HepG2 (cell line): ENCODE results near the gene TTC39B. TPM values are rescaled to one million over a fixed set of nuclear protein-coding genes. Genes with fewer than 3 reads are reported as not detected.

Experiments
- ARHGAP35 ChIP-seq: sonication (generic); formaldehyde crosslinking; IDR thresholded peaks from 2 replicates; pipeline ENCODE4 v1.9.0; 2022; ENCODE audit warnings: mild to moderate bottlenecking, inconsistent platforms, moderate library complexity, missing genetic modification reagents, borderline replicate concordance
- ARID2 ChIP-seq: sonication (generic); formaldehyde crosslinking; IDR thresholded peaks from 2 replicates; pipeline ENCODE4 v1.8.1; 2022; ENCODE audit warnings: mild to moderate bottlenecking, missing genetic modification reagents, borderline replicate concordance
- ATF3 ChIP-seq: sonication (generic); formaldehyde crosslinking; IDR thresholded peaks from 2 replicates; pipeline ENCODE4 v1.4.0; 2020; ENCODE audit warnings: missing genetic modification reagents
- BATF2 ChIP-seq: sonication (generic); formaldehyde crosslinking; IDR thresholded peaks from 2 replicates; pipeline ENCODE4 v1.8.0; 2022; ENCODE audit warnings: mild to moderate bottlenecking, missing genetic modification reagents, moderate library complexity
- FOXK1 ChIP-seq: sonication (generic); formaldehyde crosslinking; IDR thresholded peaks from 2 replicates; pipeline ENCODE4 v1.4.0; 2020; ENCODE audit warnings: low read depth, missing genetic modification reagents, borderline replicate concordance
- HIC2 ChIP-seq: sonication (generic); formaldehyde crosslinking; IDR thresholded peaks from 2 replicates; pipeline ENCODE4 v1.9.0; 2022; ENCODE audit warnings: low read depth, missing genetic modification reagents
- MIER2 ChIP-seq: IDR thresholded peaks from 2 replicates; pipeline ENCODE4 v1.6.1; 2016; ENCODE audit warnings: missing biosample characterization, missing genetic modification reagents
- MLX ChIP-seq: IDR thresholded peaks from 2 replicates; pipeline ENCODE4 v1.6.1; 2016
- SMAD9 ChIP-seq: sonication (generic); formaldehyde crosslinking; IDR thresholded peaks from 2 replicates; pipeline ENCODE4 v1.5.1; 2020; ENCODE audit warnings: mild to moderate bottlenecking, missing genetic modification reagents
- SNAI1 ChIP-seq: sonication (generic); formaldehyde crosslinking; IDR thresholded peaks from 2 replicates; pipeline ENCODE4 v1.5.0; 2020; ENCODE audit warnings: mild to moderate bottlenecking, missing genetic modification reagents, borderline replicate concordance
- SYNCRIP ChIP-seq: fragments of 200-400 bp; formaldehyde crosslinking; IDR thresholded peaks from 2 replicates; pipeline ENCODE4 v1.6.1; 2018; ENCODE audit warnings: mild to moderate bottlenecking, low read depth, low read length; ENCODE audit not compliant: insufficient read depth
- TCF7 ChIP-seq: sonication (generic); IDR thresholded peaks from 2 replicates; pipeline ENCODE4 v1.6.1; 2016; ENCODE audit warnings: antibody characterized with exemption, low read depth
- ZNF205 ChIP-seq: IDR thresholded peaks from 2 replicates; pipeline ENCODE4 v1.6.1; 2018; ENCODE audit warnings: missing biosample characterization, missing genetic modification reagents
- ZNF281 ChIP-seq: sonication (generic); formaldehyde crosslinking; IDR thresholded peaks from 2 replicates; pipeline ENCODE4 v1.4.0; 2020; ENCODE audit warnings: missing genetic modification reagents, borderline replicate concordance
- ZNF609 ChIP-seq: sonication (generic); formaldehyde crosslinking; IDR thresholded peaks from 2 replicates; pipeline ENCODE4 v1.4.0; 2020; ENCODE audit warnings: mild to moderate bottlenecking, missing genetic modification reagents, borderline replicate concordance
- ZNF781 ChIP-seq: sonication (generic); formaldehyde crosslinking; IDR thresholded peaks from 2 replicates; pipeline ENCODE4 v1.5.1; 2020; ENCODE audit warnings: borderline replicate concordance, mild to moderate bottlenecking, missing genetic modification reagents; ENCODE audit errors: not compliant biosample characterization
- polyA plus RNA-seq, 8 experiments: library from polyadenylated mRNA; depleted of rRNA in 3 of 8; stranded (reverse) in 7 of 8; unstranded in 1 of 8; fragments of >200 nt; fragmentation: Illumina TruSeq in 4 of 8; extraction: Trizol in 4 of 8; gene quantifications; 2 replicates each; pipeline versions ENCODE4 v1.2.1 to v1.2.3, GENCODE V29; 2011 to 2016; ENCODE audit warnings: low read depth in 4 of 8, missing spikeins in 1 of 8, mixed read lengths in 1 of 8; ENCODE audit not compliant: insufficient read depth in 1 of 8
- total RNA-seq, 5 experiments: library from RNA; depleted of rRNA; stranded (reverse); fragments of >200 nt; fragmentation: Illumina TruSeq; extraction: Trizol; gene quantifications; 2 replicates each; pipeline ENCODE4 v1.2.3, GENCODE V29; 2016; ENCODE audit warnings: low read depth in 1 of 5

TTC39B gene
- total and polyA plus RNA-seq, 2 of the 13 experiments (the other 11 are each of a cell fraction or from before 2014, with no cell fraction given): 14.3 to 19.4 TPM

GRCh38 chr9:15349892-15350761 lies 43.1 kb upstream of the TTC39B start (continued):
- TF ChIP-seq HIC2 (no peak), MLX (no peak), SNAI1 (CRISPR knock-in tag) (no peak), ARHGAP35 (CRISPR knock-in tag) (no peak), SYNCRIP (no peak), FOXK1 (no peak), ARID2 (CRISPR knock-in tag) (no peak), ZNF781 (CRISPR knock-in tag) (no peak), SMAD9 (CRISPR knock-in tag) (no peak), MIER2 (0 out of 2 replicates have a peak, but pooled peaks have one; percentile 33), ATF3 (no peak; the same call in 1 of the 2 replicates), BATF2 (CRISPR knock-in tag) (no peak), TCF7 (peak; percentile 69), ZNF205 (CRISPR knock-in tag) (no peak), ZNF281 (CRISPR knock-in tag) (0 out of 2 replicates have a peak, but pooled peaks have one; percentile 16), ZNF609 (no peak)
